GM12878 (cell line): Measurements from ENCODE around the gene GALNT18. TPM values are rescaled to one million over a fixed set of nuclear protein-coding genes. Genes with fewer than 3 reads are reported as not detected.

Source experiments
- ATAC-seq: fragments of 200-7000 bp; cut with Tn5 transposase; 3 replicates; pipeline ENCODE4 v1.9.1; 2020; ENCODE audit warnings: mild to moderate bottlenecking, moderate library complexity
- BruUV-seq: library from RNA; stranded (reverse); fragments of 400-500 nt; replicated peaks from 2 replicates; lab custom pipeline; 2021; lab: Mats Ljungman, UMichigan
- CTCF ChIA-PET: fragments of 300-600 bp; sonication (Branson Sonifier 250); formaldehyde crosslinking; extraction: SDS; loops from one replicate; lab custom pipeline; 2021; ENCODE audit warnings: inconsistent platforms; lab: Yijun Ruan, JAX
- POLR2A ChIA-PET: fragments of 350-600 bp; formaldehyde crosslinking; extraction: SDS; loops from one replicate; lab custom pipeline; 2021; ENCODE audit warnings: inconsistent platforms; lab: Charles Lee
- RAD21 ChIA-PET: fragments of 300-600 bp; sonication (Branson Sonifier 250); formaldehyde crosslinking; loops from one replicate; lab custom pipeline; 2023; ENCODE audit warnings: antibody characterized with exemption; ENCODE audit not compliant: unreplicated experiment; lab: Charles Lee
- SMC1A ChIA-PET: fragments of 300-600 bp; sonication (Branson Sonifier 250); formaldehyde crosslinking; loops from one replicate; lab custom pipeline; 2023; ENCODE audit not compliant: unreplicated experiment, uncharacterized antibody; lab: Charles Lee
- DNase-seq: peaks from one replicate; pipeline ENCODE4 v3.0.0-alpha.2; 2011; ENCODE audit warnings: low read depth, low spot score
- FAIRE-seq: peaks from 3 replicates; lab custom pipeline; 2011; peaks lifted over from hg19 to GRCh38; lab: Jason Lieb, UNC
- H2AFZ ChIP-seq: 2 replicates; pipeline ENCODE4 v1.6.0; 2011; ENCODE audit warnings: low read depth, low read length, control low read depth; ENCODE audit not compliant: control insufficient read depth
- H3K27ac ChIP-seq: 2 replicates; pipeline ENCODE4 v1.5.1; 2011; ENCODE audit warnings: control low read depth; ENCODE audit not compliant: control insufficient read depth, insufficient read depth
- H3K27me3 ChIP-seq, 2 experiments: replicated peaks in 1 of 2; 2 replicates each; pipeline versions ENCODE4 v1.6.0 to v1.6.1; 2011; ENCODE audit warnings: low read length in 1 of 2; ENCODE audit not compliant: control insufficient read depth in 2 of 2, insufficient read depth in 2 of 2
- H3K36me3 ChIP-seq, 2 experiments: 2 replicates each; pipeline ENCODE4 v1.5.1; 2011; ENCODE audit warnings: low read length in 1 of 2; ENCODE audit not compliant: control insufficient read depth in 2 of 2, insufficient read depth in 2 of 2
- H3K4me1 ChIP-seq: 2 replicates; pipeline ENCODE4 v1.6.1; 2011; ENCODE audit warnings: mild to moderate bottlenecking, low read length, moderate library complexity, mixed read lengths; ENCODE audit not compliant: control insufficient read depth, insufficient read depth
- H3K4me2 ChIP-seq: 2 replicates; pipeline ENCODE4 v1.6.0; 2011; ENCODE audit warnings: control low read depth; ENCODE audit not compliant: control insufficient read depth, insufficient read depth
- H3K4me3 ChIP-seq: fragments of 200-600 bp; sonication (generic); 2 replicates; pipeline ENCODE4 v1.5.1; 2016
- H3K79me2 ChIP-seq: 2 replicates; pipeline ENCODE4 v1.6.0; 2011; ENCODE audit warnings: low read length; ENCODE audit not compliant: control insufficient read depth, insufficient read depth
- H3K9ac ChIP-seq: 2 replicates; pipeline ENCODE4 v1.8.0; 2011; ENCODE audit warnings: low read length, control low read depth, mixed read lengths; ENCODE audit not compliant: control insufficient read depth, insufficient read depth
- H3K9me3 ChIP-seq: replicated peaks from 3 replicates; pipeline ENCODE4 v1.5.1; 2011; ENCODE audit warnings: mild to moderate bottlenecking, low read length; ENCODE audit not compliant: control insufficient read depth, insufficient read depth
- H4K20me1 ChIP-seq: 2 replicates; pipeline ENCODE4 v1.6.0; 2011; ENCODE audit not compliant: control insufficient read depth, insufficient read depth
- CEBPB ChIP-seq, 2 experiments: fragments of 150-350 bp in 1 of 2; IDR thresholded peaks; 2 replicates each; pipeline ENCODE4 v1.6.1; 2012 to 2014; ENCODE audit warnings: low read depth in 2 of 2, low read length in 2 of 2, borderline replicate concordance in 1 of 2, inconsistent platforms in 1 of 2
- CREB1 ChIP-seq: IDR thresholded peaks from 2 replicates; pipeline ENCODE4 v1.6.1; 2012; ENCODE audit warnings: low read depth, mild to moderate bottlenecking, inconsistent platforms
- ESRRA ChIP-seq: IDR thresholded peaks from 2 replicates; pipeline ENCODE4 v1.6.1; 2012; ENCODE audit warnings: mild to moderate bottlenecking, low read length, improper control_type of control experiment
- HCFC1 ChIP-seq: fragments of 150-350 bp; IDR thresholded peaks from 2 replicates; pipeline ENCODE4 v1.6.1; 2014; ENCODE audit warnings: low read length
- JUNB ChIP-seq: IDR thresholded peaks from 2 replicates; pipeline ENCODE4 v1.6.1; 2016; ENCODE audit warnings: antibody characterized with exemption, mild to moderate bottlenecking
- MTA2 ChIP-seq: fragments of 450-650 bp; IDR thresholded peaks from 2 replicates; pipeline ENCODE4 v1.6.1; 2016; ENCODE audit warnings: low read depth, mild to moderate bottlenecking, moderate library complexity
- NRF1 ChIP-seq: conservative IDR thresholded peaks from 2 replicates; pipeline ENCODE4 v1.6.1; 2011; ENCODE audit warnings: mild to moderate bottlenecking, low read depth, low read length, improper control_type of control experiment
- SIX5 ChIP-seq: IDR thresholded peaks from 2 replicates; pipeline ENCODE4 v1.6.1; 2011; ENCODE audit warnings: mild to moderate bottlenecking, low read depth, low read length, moderate library complexity; ENCODE audit not compliant: severe bottlenecking
- SUZ12 ChIP-seq: fragments of 200-600 bp; sonication (generic); IDR thresholded peaks from one replicate; pipeline ENCODE4 v1.6.1; 2018; ENCODE audit warnings: antibody characterized with exemption, mild to moderate bottlenecking; ENCODE audit not compliant: unreplicated experiment
- WGBS: methylation state at CpG from one replicate; pipeline ENCODE4 v1.1.6; 2016; ENCODE audit warnings: low lambda C conversion rate; ENCODE audit not compliant: insufficient replicate concordance, insufficient coverage; ENCODE audit errors: missing lambda C conversion rate; 5-methylcytosine and 5-hydroxymethylcytosine counted together
- in situ Hi-C: fragments of 300-500 bp; cut with MboI; formaldehyde crosslinking; loops from 9 replicates; pipeline ENCODE4 v1.14.3; 2018; ENCODE audit warnings: mixed read lengths
- intact Hi-C: fragments of 100-400 bp; cut with micrococcal nuclease; formaldehyde crosslinking; loops from one replicate; pipeline ENCODE4 v1.14.2; 2022; ENCODE audit not compliant: unreplicated experiment
- polyA plus RNA-seq, 11 experiments: library from polyadenylated mRNA; depleted of rRNA in 4 of 11; unstranded in 6 of 11; stranded (reverse) in 5 of 11; fragments of >200 nt; fragmentation: Nextera tagmentation in 4 of 11; fragmentation: Illumina TruSeq in 1 of 11; extraction: Ambion mirVana in 4 of 11; extraction: Trizol in 1 of 11; gene quantifications; 1 replicate in 1 of 11; 2 replicates in 10 of 11; pipeline versions ENCODE4 v1.2.1 to v1.2.3, GENCODE V29; 2011 to 2016; ENCODE audit warnings: inconsistent platforms in 2 of 11, missing spikeins in 2 of 11, low read depth in 1 of 11
- total RNA-seq, 4 experiments: library from RNA; depleted of rRNA in 3 of 4; stranded (reverse); fragments of >200 nt in 3 of 4; fragmentation: Illumina TruSeq in 1 of 4; extraction: Trizol in 1 of 4; gene quantifications; 2 replicates each; pipeline versions ENCODE4 v1.2.1 to v1.2.3, GENCODE V29; 2013 to 2021

The GALNT18 gene
- total and polyA plus RNA-seq, 10 of the 15 experiments (the other 5 are each of a cell fraction or from before 2014, with no cell fraction given) = 1.2 to 14.2 (median 6.3) TPM

- Histone ChIP-seq H3K4me2 (no peak overlapping the region), H2AFZ (no peak overlapping the region), H3K27me3 (no peaks in the 10 kb centered on the region), H3K4me1 (no peaks in the 10 kb centered on the region; the same call in 1 of the 2 replicates), H3K36me3 (no peaks in the 10 kb centered on the region; a peak in 2 of 4 replicates), H3K79me2 (no peaks in the 10 kb centered on the region), H3K4me3 (no peak overlapping the region), H3K9me3 (no peaks in the 10 kb centered on the region), H3K27ac (no peak overlapping the region), H3K9ac (no peak overlapping the region), H4K20me1 (no peaks in the 10 kb centered on the region; the same call in 1 of the 2 replicates)
- DNase-seq = no peak
- ATAC-seq = no peak
- TF ChIP-seq CEBPB (IDR thresholded peaks at IDR 0.05; ENCODE audit: borderline replicate concordance in 1 of 2, low read depth in 2 of 2, low read length in 2 of 2) (no peak), MTA2 (no peak)
- ChIA-PET RAD21 (no interaction called here), CTCF (no interaction called here), SMC1A (no interaction called here), POLR2A (interaction anchor here (0.8 kb wide), 1 partner anchor 10 kb away, joined by 3 read pairs; no protein-coding TSS in a partner anchor)
- in situ Hi-C loops = no loop called here
- FAIRE-seq = no peak
- 59% methylated on average over 5 of the region's 5 CpGs for WGBS
- no TSS peak for BruUV-seq
- intact Hi-C loops = no loop called here
Observed at GRCh38 chr11:11422411-11423128, 199.2 kb downstream of the GALNT18 start.

- 14% methylated on average over 2 of the region's 2 CpGs for whole genome bisulfite sequencing
- SMC1A ChIA-PET = interaction anchor here (0.7 to 1.5 kb wide), 2 partner anchors 14 to 21 kb away, joined by 3 to 5 read pairs; no protein-coding TSS in a partner anchor
- Histone ChIP-seq H3K27me3 (no peaks in the 10 kb centered on the region), H3K9me3 (no peaks in the 10 kb centered on the region), H4K20me1 (no peaks in the 10 kb centered on the region; the same call in 1 of the 2 replicates), H3K27ac (no peak overlapping the region), H3K9ac (no peak overlapping the region), H3K79me2 (no peaks in the 10 kb centered on the region), H3K4me3 (no peak overlapping the region), H3K4me1 (peaks cover 6% of the 10 kb centered on the region), H2AFZ (no peak overlapping the region), H3K36me3 (no peaks in the 10 kb centered on the region; a peak in 2 of 4 replicates), H3K4me2 (no peak overlapping the region)
- TF ChIP-seq SUZ12 (no peak), ESRRA (no peak), JUNB (no peak), HCFC1 (no peak), CREB1 (no peak), NRF1 (no peak), SIX5 (no peak)
- CTCF ChIA-PET = interaction anchor here (1.0 to 1.3 kb wide), 2 partner anchors 10 to 13 kb away, joined by 3 read pairs; no protein-coding TSS in a partner anchor
- no peak for DNase-seq
- intact Hi-C loops (no loop called here), in situ Hi-C loops (no loop called here)
- no peak for FAIRE-seq
- RAD21 ChIA-PET = no interaction called here
- BruUV-seq = no TSS peak
- POLR2A ChIA-PET = interaction anchor here (1.3 kb wide), 1 partner anchor 12 kb away, joined by 3 read pairs; no protein-coding TSS in a partner anchor
- no peak for ATAC-seq
Observed at GRCh38 chr11:11421509-11421908, 200.3 kb downstream of the GALNT18 start.
